OCI-LY3 (cell line): ENCODE results near the gene XRCC4.

Source experiments
- H2AFZ ChIP-seq: fragments of 200-600, 300-600 bp; shearing (Covaris generic); 2 replicates; pipeline ENCODE4 v1.6.0; 2014; ENCODE audit warnings: antibody characterized with exemption, low read depth, low read length
- H3K27ac ChIP-seq: fragments of 200-600, 300-600 bp; sonication (generic); 2 replicates; pipeline ENCODE4 v1.5.1; 2014; ENCODE audit warnings: mild to moderate bottlenecking, low read length, moderate library complexity, mixed read lengths
- H3K27me3 ChIP-seq: fragments of 200-600, 300-600 bp; sonication (generic); 2 replicates; pipeline ENCODE4 v1.6.1; 2014; ENCODE audit warnings: low read depth, low read length, mixed read lengths
- H3K36me3 ChIP-seq: fragments of 200-600, 300-600 bp; sonication (generic); replicated peaks from 2 replicates; pipeline ENCODE3; 2014; ENCODE audit warnings: low read depth, low read length, mixed read lengths
- H3K4me1 ChIP-seq: fragments of 300-600, 200-600 bp; sonication (generic); 2 replicates; pipeline ENCODE4 v1.6.1; 2014; ENCODE audit warnings: low read length, mixed read lengths
- H3K4me2 ChIP-seq: fragments of 200-600, 300-600 bp; sonication (generic); 2 replicates; pipeline ENCODE4 v1.6.1; 2014; ENCODE audit warnings: low read length, mixed read lengths
- H3K4me3 ChIP-seq: fragments of 300-600, 200-600 bp; sonication (generic); 2 replicates; pipeline ENCODE4 v1.5.1; 2014; ENCODE audit warnings: antibody characterized with exemption, mild to moderate bottlenecking, low read length, moderate library complexity
- H3K79me2 ChIP-seq: fragments of 300-600, 200-600 bp; shearing (Covaris generic); 2 replicates; pipeline ENCODE4 v1.6.1; 2014; ENCODE audit warnings: mild to moderate bottlenecking, low read length, mixed read lengths
- H3K9ac ChIP-seq: fragments of 300-600, 200-600 bp; shearing (Covaris generic); 2 replicates; pipeline ENCODE4 v1.6.0; 2014; ENCODE audit warnings: mild to moderate bottlenecking, low read length, moderate library complexity
- H3K9me3 ChIP-seq: fragments of 200-600, 300-600 bp; shearing (Covaris generic); 2 replicates; pipeline ENCODE4 v1.6.1; 2014; ENCODE audit warnings: low read length, mixed read lengths; ENCODE audit not compliant: insufficient read depth
- H4K20me1 ChIP-seq: fragments of 200-600, 300-600 bp; sonication (generic); 2 replicates; pipeline ENCODE4 v1.6.1; 2016; ENCODE audit warnings: low read length, mixed read lengths; ENCODE audit not compliant: insufficient read depth
- CTCF ChIP-seq: fragments of 200-600, 300-600 bp; sonication (generic); IDR thresholded peaks from 2 replicates; pipeline ENCODE4 v1.5.1; 2014; ENCODE audit warnings: antibody characterized with exemption, low read length, low read depth
- EZH2phosphoT487 ChIP-seq: fragments of 200-600 bp; shearing (Covaris generic); IDR thresholded peaks from 2 replicates; pipeline ENCODE4 v1.6.1; 2018; ENCODE audit warnings: antibody characterized with exemption, mixed run types, low read depth

XRCC4 gene

GRCh38 chr5:83199126-83199525, 121.8 kb downstream of the XRCC4 start:
- H3K4me1 ChIP-seq = no peaks in the 10 kb centered on the region
- TF ChIP-seq EZH2phosphoT487 (no peak), CTCF (no peak)
- H4K20me1 ChIP-seq = no peaks in the 10 kb centered on the region
- no peaks in the 10 kb centered on the region for H3K9me3 ChIP-seq
- H3K27me3 ChIP-seq = no peaks in the 10 kb centered on the region
- H3K36me3 ChIP-seq = no peaks in the 10 kb centered on the region
- no peak overlapping the region for H2AFZ ChIP-seq
- H3K4me2 ChIP-seq = no peak overlapping the region
- H3K4me3 ChIP-seq = no peak overlapping the region
- H3K9ac ChIP-seq = no peak overlapping the region
- no peak overlapping the region for H3K27ac ChIP-seq
- H3K79me2 ChIP-seq = no peaks in the 10 kb centered on the region

- H3K4me3 ChIP-seq = no peak overlapping the region
- H3K9ac ChIP-seq = no peak overlapping the region
- H3K4me1 ChIP-seq = no peaks in the 10 kb centered on the region
- no peaks in the 10 kb centered on the region for H3K27me3 ChIP-seq
- no peak overlapping the region for H3K4me2 ChIP-seq
- H3K9me3 ChIP-seq = no peaks in the 10 kb centered on the region
- no peaks in the 10 kb centered on the region for H3K36me3 ChIP-seq
- no peak overlapping the region for H3K27ac ChIP-seq
- no peaks in the 10 kb centered on the region for H3K79me2 ChIP-seq
- no peak for TF ChIP-seq EZH2phosphoT487
- no peak for TF ChIP-seq CTCF
- H4K20me1 ChIP-seq = no peaks in the 10 kb centered on the region
- no peak overlapping the region for H2AFZ ChIP-seq
Observed at GRCh38 chr5:83204651-83205050, 127.3 kb downstream of the XRCC4 start.

DNA sequence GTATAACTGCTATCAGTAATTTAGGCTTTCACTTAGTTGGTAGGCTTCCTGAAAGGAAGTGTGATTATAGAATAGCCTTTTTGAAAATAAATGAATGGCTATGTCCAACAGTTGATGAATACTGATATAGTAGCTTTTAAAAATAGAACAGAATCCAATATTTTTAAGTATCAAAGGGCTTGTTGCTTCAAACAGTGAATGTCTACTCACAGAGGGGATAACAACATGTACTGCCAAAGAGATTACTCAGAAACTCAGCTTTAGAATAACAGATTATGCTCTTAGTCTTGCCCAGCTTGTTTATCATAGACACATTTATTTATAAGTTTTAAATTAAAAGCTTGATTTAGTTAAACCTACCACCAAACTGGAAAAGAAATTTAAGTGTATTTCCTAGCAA, 132.6 kb downstream of the XRCC4 start:
- Histone ChIP-seq H3K27ac (no peak overlapping the region), H3K9ac (no peak overlapping the region), H3K4me1 (no peaks in the 10 kb centered on the region), H3K4me2 (no peak overlapping the region), H3K4me3 (no peak overlapping the region), H2AFZ (no peak overlapping the region), H3K79me2 (no peaks in the 10 kb centered on the region), H3K27me3 (no peaks in the 10 kb centered on the region), H4K20me1 (no peaks in the 10 kb centered on the region), H3K36me3 (no peaks in the 10 kb centered on the region), H3K9me3 (no peaks in the 10 kb centered on the region)
- TF ChIP-seq CTCF (no peak), EZH2phosphoT487 (no peak)

DNA sequence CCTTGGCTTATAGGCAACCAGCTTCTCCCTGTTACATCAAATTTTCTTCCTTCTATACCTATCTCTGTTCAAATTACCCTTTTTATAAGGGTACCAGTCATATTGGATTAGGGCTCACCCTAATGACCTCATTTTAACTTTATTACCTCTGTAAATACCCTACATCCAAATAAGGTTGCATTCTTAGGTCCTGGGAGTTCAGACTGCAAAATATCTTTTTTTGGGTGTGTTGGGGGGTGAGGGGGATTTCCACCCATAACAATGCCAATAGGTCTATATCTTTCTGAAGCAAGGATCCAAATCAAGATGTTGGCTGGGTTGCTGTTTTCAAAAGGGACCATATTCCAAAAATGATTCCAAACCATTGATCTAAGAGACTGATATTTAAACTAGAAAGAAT, 141.7 kb downstream of the XRCC4 start:
- Histone ChIP-seq H3K27ac (no peak overlapping the region), H3K4me2 (no peak overlapping the region), H2AFZ (no peak overlapping the region), H3K27me3 (no peaks in the 10 kb centered on the region), H3K4me3 (no peak overlapping the region), H3K4me1 (peaks cover 3% of the 10 kb centered on the region; the same call in 1 of the 2 replicates), H3K9me3 (no peaks in the 10 kb centered on the region), H4K20me1 (no peaks in the 10 kb centered on the region), H3K9ac (no peak overlapping the region), H3K79me2 (no peaks in the 10 kb centered on the region), H3K36me3 (no peaks in the 10 kb centered on the region)
- TF ChIP-seq CTCF (no peak), EZH2phosphoT487 (no peak)
